Testis (tissue), 3 donors: Measurements from ENCODE around the gene ALDH1A2. TPM values are rescaled to one million over a fixed set of nuclear protein-coding genes. Genes with fewer than 3 reads are reported as not detected.

ENCODE experiments used
- DNase-seq: peaks from one replicate; pipeline ENCODE4 v3.0.0-alpha.2; 2019
- H3K27ac ChIP-seq, 2 donors: fragments of 200-600 bp; sonication (generic); one replicate each; pipeline ENCODE4 v1.5.1; 2019
- H3K27me3 ChIP-seq: fragments of 200-600 bp; sonication (generic); one replicate; pipeline ENCODE4 v1.5.1; 2019
- H3K36me3 ChIP-seq: fragments of 200-600 bp; sonication (generic); one replicate; pipeline ENCODE4 v1.5.1; 2017; ENCODE audit warnings: low read depth; ENCODE audit errors: missing control alignments
- H3K4me1 ChIP-seq: fragments of 200-600 bp; sonication (generic); one replicate; pipeline ENCODE4 v1.5.1; 2019
- H3K4me3 ChIP-seq, 2 donors: fragments of 200-600 bp; sonication (generic); one replicate each; pipeline ENCODE4 v1.5.1; 2017 to 2019
- H3K9me3 ChIP-seq: fragments of 200-600 bp; sonication (generic); one replicate; pipeline ENCODE4 v1.5.1; 2017
- POLR2A ChIP-seq: fragments of 450-650 bp; IDR thresholded peaks from one replicate; pipeline ENCODE4 v1.6.1; 2017; ENCODE audit warnings: antibody characterized with exemption, mild to moderate bottlenecking, moderate library complexity
- WGBS, 2 donors: methylation state at CpG; one replicate each; pipeline ENCODE4 v1.1.5; 2018; 5-methylcytosine and 5-hydroxymethylcytosine counted together
- intact Hi-C: fragments of 100-400 bp; cut with DNase I; formaldehyde crosslinking; loops from one replicate; pipeline ENCODE4 v1.15.1; 2023; ENCODE audit warnings: low total_unique reads
- polyA plus RNA-seq: library from polyadenylated mRNA; stranded (reverse); fragments of 350-450 nt; fragmentation: Illumina TruSeq; extraction: RNeasy Lipid Tissue Mini Kit (QIAGEN cat#74804); gene quantifications from one replicate; pipeline ENCODE4 v1.2.3, GENCODE V29; 2014; ENCODE audit warnings: low read depth, low replicate concordance; ENCODE audit not compliant: insufficient read depth
- total RNA-seq, 2 donors: library from RNA; depleted of rRNA; stranded (reverse); fragments of >200 nt; gene quantifications; one replicate each; pipeline ENCODE4 v1.2.3, GENCODE V29; 2016
- TF ChIP-seq, protein P1 (sequence below), 3 experiments: fragments of 450-650 bp in 2 of 3; fragments of 200-600 bp in 1 of 3; sonication (generic) in 1 of 3; IDR thresholded peaks; one replicate each; pipeline ENCODE4 v1.5.1; 2016 to 2019; ENCODE audit warnings: antibody characterized with exemption in 3 of 3, mild to moderate bottlenecking in 2 of 3, moderate library complexity in 1 of 3

The ALDH1A2 gene
- total and polyA plus RNA-seq, 3 donors from 2014 or later: 71.2 to 210 (median 91.2) TPM

DNA sequence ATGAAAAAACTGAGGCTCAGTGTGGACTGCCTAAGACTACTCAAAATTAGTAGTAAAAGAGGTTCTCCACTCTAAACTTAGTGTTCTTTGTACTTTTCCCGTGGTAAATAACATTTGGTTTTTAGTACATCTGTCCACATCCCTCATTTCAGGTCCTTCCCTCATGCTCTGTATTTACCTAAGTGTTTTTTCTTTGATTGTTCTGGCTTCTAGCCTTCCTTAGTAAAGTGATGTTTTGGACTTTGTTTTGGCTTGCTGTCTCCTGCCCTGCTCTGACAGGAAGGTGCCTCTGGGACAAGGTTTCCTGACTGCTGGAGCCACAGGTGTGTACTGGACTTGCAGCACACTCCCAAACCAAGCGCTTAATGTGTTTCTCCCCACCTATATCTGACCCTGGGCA is 29.9 kb upstream of the ALDH1A2 start:
- no peaks in the 10 kb centered on the region for H3K27me3 ChIP-seq
- intact Hi-C loops: no loop called here
- no peak overlapping the region for H3K27ac ChIP-seq
- no peaks in the 10 kb centered on the region for H3K9me3 ChIP-seq
- no peak for TF ChIP-seq POLR2A
- TF ChIP-seq, protein P1, sequence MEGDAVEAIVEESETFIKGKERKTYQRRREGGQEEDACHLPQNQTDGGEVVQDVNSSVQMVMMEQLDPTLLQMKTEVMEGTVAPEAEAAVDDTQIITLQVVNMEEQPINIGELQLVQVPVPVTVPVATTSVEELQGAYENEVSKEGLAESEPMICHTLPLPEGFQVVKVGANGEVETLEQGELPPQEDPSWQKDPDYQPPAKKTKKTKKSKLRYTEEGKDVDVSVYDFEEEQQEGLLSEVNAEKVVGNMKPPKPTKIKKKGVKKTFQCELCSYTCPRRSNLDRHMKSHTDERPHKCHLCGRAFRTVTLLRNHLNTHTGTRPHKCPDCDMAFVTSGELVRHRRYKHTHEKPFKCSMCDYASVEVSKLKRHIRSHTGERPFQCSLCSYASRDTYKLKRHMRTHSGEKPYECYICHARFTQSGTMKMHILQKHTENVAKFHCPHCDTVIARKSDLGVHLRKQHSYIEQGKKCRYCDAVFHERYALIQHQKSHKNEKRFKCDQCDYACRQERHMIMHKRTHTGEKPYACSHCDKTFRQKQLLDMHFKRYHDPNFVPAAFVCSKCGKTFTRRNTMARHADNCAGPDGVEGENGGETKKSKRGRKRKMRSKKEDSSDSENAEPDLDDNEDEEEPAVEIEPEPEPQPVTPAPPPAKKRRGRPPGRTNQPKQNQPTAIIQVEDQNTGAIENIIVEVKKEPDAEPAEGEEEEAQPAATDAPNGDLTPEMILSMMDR (IDR thresholded peaks at IDR 0.05): no peak
- no peaks in the 10 kb centered on the region for H3K36me3 ChIP-seq
- H3K4me1 ChIP-seq: no peaks in the 10 kb centered on the region
- H3K4me3 ChIP-seq: no peak overlapping the region
- WGBS, 2 donors: 77 to 84% methylated on average over 2 of the region's 2 CpGs
- no peak for DNase-seq

GRCh38 chr15:58087871-58088270 is 22.4 kb upstream of the ALDH1A2 start:
- H3K4me1 ChIP-seq: no peaks in the 10 kb centered on the region
- H3K36me3 ChIP-seq: no peaks in the 10 kb centered on the region
- H3K27me3 ChIP-seq: no peaks in the 10 kb centered on the region
- TF ChIP-seq, protein P1 (IDR thresholded peaks at IDR 0.05): no peak
- TF ChIP-seq POLR2A: no peak
- no peaks in the 10 kb centered on the region for H3K9me3 ChIP-seq
- intact Hi-C loops: no loop called here
- no peak overlapping the region for H3K27ac ChIP-seq
- no peak for DNase-seq
- 71 to 84% methylated on average over 2 of the region's 2 CpGs for WGBS, 2 donors
- no peak overlapping the region for H3K4me3 ChIP-seq

DNA sequence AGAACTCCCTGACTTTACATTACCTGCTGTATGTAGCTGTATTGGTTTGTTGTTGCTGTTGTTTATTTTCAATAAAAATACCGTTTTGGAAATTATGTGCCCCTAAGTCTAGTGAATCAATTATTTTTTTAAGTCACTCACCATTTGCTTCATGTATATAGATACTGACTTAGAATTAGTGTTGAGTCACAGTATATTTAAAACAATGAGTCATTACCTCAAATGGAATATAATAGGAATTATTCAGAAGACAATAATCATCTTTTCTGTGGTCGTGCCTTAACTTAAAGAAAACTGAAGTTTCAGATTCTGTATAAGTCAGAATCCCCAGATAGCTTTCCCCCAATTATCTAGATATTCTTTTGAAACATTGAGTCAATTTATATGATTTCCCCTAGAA is 21.0 kb upstream of the ALDH1A2 start:
- H3K4me3 ChIP-seq: no peak overlapping the region
- TF ChIP-seq, protein P1 (IDR thresholded peaks at IDR 0.05): no peak
- TF ChIP-seq POLR2A: no peak
- no peaks in the 10 kb centered on the region for H3K9me3 ChIP-seq
- H3K4me1 ChIP-seq: no peaks in the 10 kb centered on the region
- no peaks in the 10 kb centered on the region for H3K36me3 ChIP-seq
- intact Hi-C loops: no loop called here
- DNase-seq: no peak
- no peak overlapping the region for H3K27ac ChIP-seq
- H3K27me3 ChIP-seq: no peaks in the 10 kb centered on the region
- 85 to 86% methylated on average over 2 of the region's 2 CpGs for WGBS, 2 donors

DNA sequence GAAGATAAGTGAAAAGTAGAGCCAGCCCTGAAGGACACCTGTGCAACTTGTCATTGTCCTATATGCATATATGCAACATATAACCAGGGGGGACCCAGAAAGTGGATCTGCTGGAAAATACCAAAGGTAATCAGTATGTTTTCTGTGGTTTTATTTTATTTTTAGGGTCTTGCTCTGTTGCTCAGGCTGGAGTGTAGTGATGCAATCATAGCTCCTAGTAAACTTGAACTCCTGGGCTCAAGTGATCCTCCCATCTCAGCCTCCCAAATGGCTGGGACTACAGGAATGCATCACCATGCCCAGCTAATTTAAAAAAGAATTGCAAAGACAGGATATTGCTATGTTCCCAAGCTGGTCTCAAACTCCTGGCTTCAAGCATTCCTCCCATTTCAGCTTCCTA is 18.0 kb upstream of the ALDH1A2 start:
- TF ChIP-seq, protein P1 (IDR thresholded peaks at IDR 0.05): no peak
- TF ChIP-seq POLR2A: no peak
- Histone ChIP-seq H3K4me3 (no peak overlapping the region), H3K27me3 (no peaks in the 10 kb centered on the region), H3K36me3 (no peaks in the 10 kb centered on the region), H3K27ac (no peak overlapping the region), H3K4me1 (no peaks in the 10 kb centered on the region), H3K9me3 (no peaks in the 10 kb centered on the region)
- intact Hi-C loops: no loop called here
- no peak for DNase-seq

- H3K27ac ChIP-seq: no peak overlapping the region
- no peaks in the 10 kb centered on the region for H3K36me3 ChIP-seq
- no peaks in the 10 kb centered on the region for H3K27me3 ChIP-seq
- H3K4me3 ChIP-seq: no peak overlapping the region
- H3K4me1 ChIP-seq: no peaks in the 10 kb centered on the region
- H3K9me3 ChIP-seq: no peaks in the 10 kb centered on the region
- TF ChIP-seq, protein P1 (IDR thresholded peaks at IDR 0.05): no peak
- 91 to 93% methylated on average over 4 of the region's 4 CpGs for WGBS, 2 donors
- no peak for DNase-seq
- intact Hi-C loops: no loop called here
Measured at GRCh38 chr15:58081891-58082290, 16.4 kb upstream of the ALDH1A2 start.
